H9 (cell line): Measurements from ENCODE around the gene CLEC20A. TPM values are rescaled to one million over a fixed set of nuclear protein-coding genes. Genes with fewer than 3 reads are reported as not detected.

Experiments
- DNase-seq: peaks from one replicate; pipeline ENCODE4 v3.0.0-alpha.2; 2017
- H2AFZ ChIP-seq: one replicate; pipeline ENCODE4 v1.6.1; 2013; ENCODE audit warnings: mild to moderate bottlenecking, low read length, control low read depth, moderate library complexity
- H2AK5ac ChIP-seq: 2 replicates; pipeline ENCODE4 v1.6.1; 2013; ENCODE audit warnings: low read length, control low read depth, mixed read lengths; ENCODE audit not compliant: insufficient read length
- H2BK120ac ChIP-seq: one replicate; pipeline ENCODE4 v1.6.1; 2013; ENCODE audit warnings: low read depth, mild to moderate bottlenecking, low read length, control low read depth, inconsistent platforms; ENCODE audit not compliant: poor library complexity, severe bottlenecking
- H2BK12ac ChIP-seq: 2 replicates; pipeline ENCODE4 v1.6.1; 2013; ENCODE audit warnings: low read length, control low read depth, mixed read lengths, low read depth; ENCODE audit not compliant: insufficient read length
- H2BK15ac ChIP-seq: 2 replicates; pipeline ENCODE4 v1.6.1; 2013; ENCODE audit warnings: low read depth, low read length, control low read depth
- H2BK20ac ChIP-seq: one replicate; pipeline ENCODE4 v1.6.1; 2013; ENCODE audit warnings: low read depth, mild to moderate bottlenecking, low read length, control low read depth, inconsistent platforms; ENCODE audit not compliant: poor library complexity, severe bottlenecking
- H2BK5ac ChIP-seq: 2 replicates; pipeline ENCODE4 v1.6.1; 2013; ENCODE audit warnings: low read length, control low read depth, mixed read lengths; ENCODE audit not compliant: insufficient read length
- H3K14ac ChIP-seq: 2 replicates; pipeline ENCODE4 v1.6.1; 2013; ENCODE audit warnings: low read length, control low read depth; ENCODE audit not compliant: insufficient read depth
- H3K18ac ChIP-seq: 2 replicates; pipeline ENCODE4 v1.6.1; 2013; ENCODE audit warnings: low read depth, mild to moderate bottlenecking, mixed read lengths, low read length, control low read depth; ENCODE audit not compliant: insufficient read length
- H3K23ac ChIP-seq: 2 replicates; pipeline ENCODE4 v1.6.1; 2013; ENCODE audit warnings: low read length, control low read depth, mixed read lengths, low read depth; ENCODE audit not compliant: insufficient read length
- H3K23me2 ChIP-seq: 2 replicates; pipeline ENCODE4 v1.6.1; 2013; ENCODE audit warnings: low read depth, mild to moderate bottlenecking, mixed read lengths, low read length, control low read depth; ENCODE audit not compliant: insufficient read length, poor library complexity, severe bottlenecking
- H3K27ac ChIP-seq: 2 replicates; pipeline ENCODE4 v1.5.1; 2013; ENCODE audit warnings: low read length, control low read depth, mixed read lengths, low read depth; ENCODE audit not compliant: insufficient read length
- H3K27me3 ChIP-seq: 2 replicates; pipeline ENCODE4 v1.6.1; 2013; ENCODE audit warnings: low read length, control low read depth, inconsistent platforms; ENCODE audit not compliant: insufficient read depth
- H3K4ac ChIP-seq: 2 replicates; pipeline ENCODE4 v1.6.1; 2013; ENCODE audit warnings: low read depth, mild to moderate bottlenecking, control low read depth, inconsistent platforms, low read length, moderate library complexity
- H3K4me1 ChIP-seq: 2 replicates; pipeline ENCODE4 v1.6.1; 2013; ENCODE audit warnings: low read length, control low read depth, inconsistent platforms; ENCODE audit not compliant: insufficient read depth
- H3K4me2 ChIP-seq: 2 replicates; pipeline ENCODE4 v1.6.1; 2013; ENCODE audit warnings: low read length, control low read depth, mixed read lengths; ENCODE audit not compliant: insufficient read length, insufficient read depth
- H3K56ac ChIP-seq: 2 replicates; pipeline ENCODE4 v1.6.1; 2013; ENCODE audit warnings: low read depth, mild to moderate bottlenecking, mixed read lengths, low read length, control low read depth; ENCODE audit not compliant: insufficient read length
- H3K79me1 ChIP-seq: 2 replicates; pipeline ENCODE4 v1.6.1; 2013; ENCODE audit warnings: low read depth, mild to moderate bottlenecking, moderate library complexity, low read length, control low read depth, inconsistent platforms; ENCODE audit not compliant: insufficient read depth, poor library complexity, severe bottlenecking
- H3K79me2 ChIP-seq: 2 replicates; pipeline ENCODE4 v1.6.1; 2013; ENCODE audit warnings: low read length, control low read depth, inconsistent platforms; ENCODE audit not compliant: insufficient read depth
- H3K9ac ChIP-seq: 2 replicates; pipeline ENCODE4 v1.6.1; 2013; ENCODE audit warnings: low read length, control low read depth, mixed read lengths; ENCODE audit not compliant: insufficient read length; ENCODE audit errors: extremely low read depth
- H3K9me3 ChIP-seq: one replicate; pipeline ENCODE4 v1.6.1; 2013; ENCODE audit warnings: low read depth, low read length, inconsistent platforms; ENCODE audit not compliant: control insufficient read depth
- H3T11ph ChIP-seq: one replicate; pipeline ENCODE4 v1.6.1; 2013; ENCODE audit warnings: mild to moderate bottlenecking, low read length, control low read depth, inconsistent platforms
- H4K20me1 ChIP-seq: one replicate; pipeline ENCODE4 v1.6.1; 2013; ENCODE audit not compliant: control insufficient read depth, insufficient read length, insufficient read depth
- H4K5ac ChIP-seq: 2 replicates; pipeline ENCODE4 v1.6.1; 2013; ENCODE audit warnings: low read depth, mild to moderate bottlenecking, mixed read lengths, low read length, control low read depth; ENCODE audit not compliant: insufficient read length
- H4K8ac ChIP-seq: replicated peaks from 2 replicates; pipeline ENCODE4 v1.6.1; 2013; ENCODE audit warnings: low read length, control low read depth, mixed read lengths, low read depth; ENCODE audit not compliant: insufficient read length
- H4K91ac ChIP-seq: 2 replicates; pipeline ENCODE4 v1.6.1; 2013; ENCODE audit warnings: low read depth, mild to moderate bottlenecking, moderate library complexity, mixed read lengths, low read length, control low read depth; ENCODE audit not compliant: insufficient read length
- H3K27ac Mint-ChIP-seq, 3 experiments: 2 replicates in 2 of 3; 3 replicates in 1 of 3; pipeline ENCODE4 v1.8.0; 2020 to 2021; ENCODE audit warnings: mixed read lengths in 3 of 3, mild to moderate bottlenecking in 1 of 3, moderate library complexity in 1 of 3
- H3K27me3 Mint-ChIP-seq: 2 replicates; pipeline ENCODE4 v1.8.0; 2021; ENCODE audit warnings: low read depth, mild to moderate bottlenecking, moderate library complexity, mixed read lengths
- H3K36me3 Mint-ChIP-seq, 3 experiments: 2 replicates in 2 of 3; 3 replicates in 1 of 3; pipeline ENCODE4 v1.8.0; 2020 to 2021; ENCODE audit warnings: low read depth in 3 of 3, mixed read lengths in 3 of 3; ENCODE audit not compliant: insufficient read depth in 1 of 3
- H3K4me1 Mint-ChIP-seq, 2 experiments: 2 replicates each; pipeline ENCODE4 v1.8.0; 2020; ENCODE audit warnings: mixed read lengths in 2 of 2
- H3K4me3 Mint-ChIP-seq, 2 experiments: 2 replicates in 1 of 2; 3 replicates in 1 of 2; pipeline ENCODE4 v1.8.0; 2020 to 2021; ENCODE audit warnings: mild to moderate bottlenecking in 2 of 2, mixed read lengths in 2 of 2, moderate library complexity in 1 of 2
- H3K9me3 Mint-ChIP-seq, 2 experiments: 2 replicates in 1 of 2; 3 replicates in 1 of 2; pipeline ENCODE4 v1.8.0; 2020; ENCODE audit warnings: mild to moderate bottlenecking in 2 of 2, mixed read lengths in 2 of 2, moderate library complexity in 1 of 2
- WGBS: extraction: QIAGEN DNeasy Blood & Tissue Kit; methylation state at CpG from one replicate; pipeline ENCODE4 v1.1.7; 2013; ENCODE audit warnings: missing lambda C conversion rate, low lambda C conversion rate, mixed read lengths; ENCODE audit not compliant: insufficient read length; ENCODE audit errors: extremely low coverage; 5-methylcytosine and 5-hydroxymethylcytosine counted together
- total RNA-seq: library from RNA; stranded (reverse); gene quantifications from 2 replicates; pipeline ENCODE4 v1.2.1, GENCODE V29; 2021
- TF ChIP-seq, protein P1 (sequence below): fragments of 200-600 bp; sonication (generic); conservative IDR thresholded peaks from 3 replicates; pipeline ENCODE4 v1.8.0; 2021; ENCODE audit warnings: antibody characterized with exemption, mild to moderate bottlenecking

The CLEC20A gene
- total RNA-seq, 1 experiment from 2014 or later: not detected

GRCh38 chr1:178494569-178494971, 2.2 kb downstream of the CLEC20A start:
- H3K9me3 Mint-ChIP-seq: no peaks in the 10 kb centered on the region
- H2AFZ ChIP-seq: no peak overlapping the region
- H2BK15ac ChIP-seq: no peak overlapping the region
- H2BK12ac ChIP-seq: no peak overlapping the region
- DNase-seq: no peak
- no peak overlapping the region for H4K91ac ChIP-seq
- H2BK120ac ChIP-seq: no peak overlapping the region
- no peak overlapping the region for H3K18ac ChIP-seq
- H3K4me1 Mint-ChIP-seq: peaks cover 7 to 9% of the 10 kb centered on the region in 2 experiments
- H3K4me2 ChIP-seq: no peak overlapping the region
- WGBS: no CpG with 5 or more reads among the region's 13 CpGs
- H3K27me3 Mint-ChIP-seq: peaks cover 6% of the 10 kb centered on the region
- H2BK5ac ChIP-seq: no peak overlapping the region
- no peaks in the 10 kb centered on the region for H3K79me2 ChIP-seq
- H3K27me3 ChIP-seq: no peaks in the 10 kb centered on the region
- H2BK20ac ChIP-seq: no peak overlapping the region
- H3K27ac ChIP-seq: no peak overlapping the region
- H3K4ac ChIP-seq: no peak overlapping the region
- no peak overlapping the region for H3K9ac ChIP-seq
- no peaks in the 10 kb centered on the region for H3K79me1 ChIP-seq
- H4K20me1 ChIP-seq: no peaks in the 10 kb centered on the region
- H3K4me1 ChIP-seq: no peaks in the 10 kb centered on the region; the same call in 1 of the 2 replicates
- H3K9me3 ChIP-seq: no peaks in the 10 kb centered on the region
- no peaks in the 10 kb centered on the region for H3K23me2 ChIP-seq
- H3K27ac Mint-ChIP-seq: no peak overlapping the region; a peak in 1 of 7 replicates
- H3K36me3 Mint-ChIP-seq: no peaks in the 10 kb centered on the region
- H3K14ac ChIP-seq: no peak overlapping the region
- no peak overlapping the region for H3K4me3 Mint-ChIP-seq
- H3K23ac ChIP-seq: no peak overlapping the region
- no peak overlapping the region for H4K5ac ChIP-seq
- no peak overlapping the region for H2AK5ac ChIP-seq
- no peak overlapping the region for H3T11ph ChIP-seq
- no peak overlapping the region for H3K56ac ChIP-seq
- TF ChIP-seq, protein P1, sequence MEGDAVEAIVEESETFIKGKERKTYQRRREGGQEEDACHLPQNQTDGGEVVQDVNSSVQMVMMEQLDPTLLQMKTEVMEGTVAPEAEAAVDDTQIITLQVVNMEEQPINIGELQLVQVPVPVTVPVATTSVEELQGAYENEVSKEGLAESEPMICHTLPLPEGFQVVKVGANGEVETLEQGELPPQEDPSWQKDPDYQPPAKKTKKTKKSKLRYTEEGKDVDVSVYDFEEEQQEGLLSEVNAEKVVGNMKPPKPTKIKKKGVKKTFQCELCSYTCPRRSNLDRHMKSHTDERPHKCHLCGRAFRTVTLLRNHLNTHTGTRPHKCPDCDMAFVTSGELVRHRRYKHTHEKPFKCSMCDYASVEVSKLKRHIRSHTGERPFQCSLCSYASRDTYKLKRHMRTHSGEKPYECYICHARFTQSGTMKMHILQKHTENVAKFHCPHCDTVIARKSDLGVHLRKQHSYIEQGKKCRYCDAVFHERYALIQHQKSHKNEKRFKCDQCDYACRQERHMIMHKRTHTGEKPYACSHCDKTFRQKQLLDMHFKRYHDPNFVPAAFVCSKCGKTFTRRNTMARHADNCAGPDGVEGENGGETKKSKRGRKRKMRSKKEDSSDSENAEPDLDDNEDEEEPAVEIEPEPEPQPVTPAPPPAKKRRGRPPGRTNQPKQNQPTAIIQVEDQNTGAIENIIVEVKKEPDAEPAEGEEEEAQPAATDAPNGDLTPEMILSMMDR: no peak
- no peak overlapping the region for H4K8ac ChIP-seq
